ENCODE data around the gene NTNG1. TPM values are rescaled to one million over a fixed set of nuclear protein-coding genes. Genes with fewer than 3 reads are reported as not detected.

The NTNG1 gene
- total RNA-seq, 2 experiments from 2014 or later: not detected

- ChIA-PET POLR2A (interaction anchor here (0.7 kb wide), 1 partner anchor 9 kb away, joined by 3 read pairs; no protein-coding TSS in a partner anchor), CTCF (no interaction called here)
- TF ChIP-seq CTCF (IDR thresholded peaks at IDR 0.05): no peak
- ATAC-seq (ENCODE audit: poor library complexity): no peak
- no peaks in the 10 kb centered on the region for H3K9me3 Mint-ChIP-seq
- no peak overlapping the region for H3K27ac Mint-ChIP-seq
- intact Hi-C loops (cut with DNase I, micrococcal nuclease): no loop called here
- H3K4me1 Mint-ChIP-seq (ENCODE audit: low read depth): no peaks in the 10 kb centered on the region
- H3K27me3 Mint-ChIP-seq: peaks cover 9% of the 10 kb centered on the region
- H3K4me3 Mint-ChIP-seq: no peak overlapping the region
- no peak for DNase-seq
- H3K36me3 ChIP-seq (ENCODE audit: insufficient read depth, low read length): no peaks in the 10 kb centered on the region
- H3K27ac ChIP-seq (ENCODE audit: low read depth in 1 of 2, low read length in 2 of 2): no peak overlapping the region
- H3K27me3 ChIP-seq (ENCODE audit: control insufficient read depth in 1 of 2, insufficient read depth in 2 of 2, low read length in 2 of 2): no peaks in the 10 kb centered on the region
- H3K9me3 ChIP-seq (ENCODE audit: control insufficient read depth in 1 of 2, insufficient read depth in 1 of 2, low read length in 2 of 2): no peaks in the 10 kb centered on the region
- H3K36me3 Mint-ChIP-seq (ENCODE audit: low read depth): no peaks in the 10 kb centered on the region
- no peak overlapping the region for H3K4me3 ChIP-seq (ENCODE audit: low read length)
- H3K4me1 ChIP-seq (ENCODE audit: insufficient read depth, low read length): no peaks in the 10 kb centered on the region
Observed at GRCh38 chr1:107459204-107459904, 318.5 kb downstream of the NTNG1 start.

GRCh38 chr1:107460035-107460434 lies 319.2 kb downstream of the NTNG1 start:
- intact Hi-C loops (cut with DNase I, micrococcal nuclease): no loop called here
- ChIA-PET POLR2A (no interaction called here), CTCF (no interaction called here)
- no peaks in the 10 kb centered on the region for H3K4me1 ChIP-seq (ENCODE audit: insufficient read depth, low read length)
- H3K36me3 Mint-ChIP-seq (ENCODE audit: low read depth): no peaks in the 10 kb centered on the region
- TF ChIP-seq CTCF (IDR thresholded peaks at IDR 0.05): no peak
- no peaks in the 10 kb centered on the region for H3K9me3 ChIP-seq (ENCODE audit: control insufficient read depth in 1 of 2, insufficient read depth in 1 of 2, low read length in 2 of 2)
- H3K4me1 Mint-ChIP-seq (ENCODE audit: low read depth): no peaks in the 10 kb centered on the region
- H3K36me3 ChIP-seq (ENCODE audit: insufficient read depth, low read length): no peaks in the 10 kb centered on the region
- H3K4me3 ChIP-seq (ENCODE audit: low read length): no peak overlapping the region
- no peak for DNase-seq
- peaks cover 7% of the 10 kb centered on the region for H3K27me3 Mint-ChIP-seq
- no peaks in the 10 kb centered on the region for H3K9me3 Mint-ChIP-seq
- no peak for ATAC-seq (ENCODE audit: poor library complexity)
- H3K27ac ChIP-seq (ENCODE audit: low read depth in 1 of 2, low read length in 2 of 2): no peak overlapping the region
- H3K27me3 ChIP-seq (ENCODE audit: control insufficient read depth in 1 of 2, insufficient read depth in 2 of 2, low read length in 2 of 2): no peaks in the 10 kb centered on the region
- H3K4me3 Mint-ChIP-seq: no peak overlapping the region
- no peak overlapping the region for H3K27ac Mint-ChIP-seq

GRCh38 chr1:107464827-107465226 lies 324.0 kb downstream of the NTNG1 start:
- Mint-ChIP-seq H3K9me3 (no peaks in the 10 kb centered on the region), H3K27me3 (peaks cover 18% of the 10 kb centered on the region), H3K36me3 (ENCODE audit: low read depth) (no peaks in the 10 kb centered on the region), H3K4me1 (ENCODE audit: low read depth) (no peaks in the 10 kb centered on the region), H3K4me3 (no peak overlapping the region), H3K27ac (no peak overlapping the region)
- DNase-seq: no peak
- H3K9me3 ChIP-seq (ENCODE audit: control insufficient read depth in 1 of 2, insufficient read depth in 1 of 2, low read length in 2 of 2): no peaks in the 10 kb centered on the region
- TF ChIP-seq CTCF (IDR thresholded peaks at IDR 0.05): no peak
- ChIA-PET POLR2A (no interaction called here), CTCF (no interaction called here)
- intact Hi-C loops (cut with DNase I, micrococcal nuclease): no loop called here
- H3K4me1 ChIP-seq (ENCODE audit: insufficient read depth, low read length): no peaks in the 10 kb centered on the region
- H3K4me3 ChIP-seq (ENCODE audit: low read length): no peak overlapping the region
- H3K36me3 ChIP-seq (ENCODE audit: insufficient read depth, low read length): no peaks in the 10 kb centered on the region
- H3K27me3 ChIP-seq (ENCODE audit: control insufficient read depth in 1 of 2, insufficient read depth in 2 of 2, low read length in 2 of 2): no peaks in the 10 kb centered on the region
- no peak overlapping the region for H3K27ac ChIP-seq (ENCODE audit: low read depth in 1 of 2, low read length in 2 of 2)
- ATAC-seq (ENCODE audit: poor library complexity): no peak

All from CD4-positive, alpha-beta T cell (primary cell).